A549 (cell line): ENCODE results near the gene SOX13. TPM values are rescaled to one million over a fixed set of nuclear protein-coding genes. Genes with fewer than 3 reads are reported as not detected.
A peak's percentile ranks its signal among the peaks of the same experiment; 100 is the strongest.

Experiments
- ATAC-seq, 2 experiments: fragments of 200-7000 bp in 1 of 2; fragments of >200 bp in 1 of 2; cut with Nextera tagmentation in 1 of 2; cut with Tn5 transposase in 1 of 2; 3 replicates each; pipeline versions ENCODE4 v1.8.0 to v1.9.1; 2018 to 2020; ENCODE audit warnings: mild to moderate bottlenecking in 1 of 2, moderate library complexity in 1 of 2
- CTCF ChIA-PET: fragments of 300-600 bp; sonication (Branson Sonifier 250); formaldehyde crosslinking; extraction: SDS; loops from one replicate; lab custom pipeline; 2021; ENCODE audit warnings: antibody characterized with exemption, inconsistent platforms; lab: Yijun Ruan, JAX
- POLR2A ChIA-PET: fragments of 350-600 bp; formaldehyde crosslinking; extraction: SDS; loops from one replicate; lab custom pipeline; 2021; ENCODE audit warnings: antibody characterized with exemption, inconsistent platforms; lab: Yijun Ruan, JAX
- DNase-seq, 2 experiments: peaks; one replicate each; pipeline versions ENCODE4 v3.0.0 to v3.0.0-alpha.2; 2011 to 2016; ENCODE audit warnings: low read depth in 1 of 2, low spot score in 1 of 2
- FAIRE-seq: peaks from 2 replicates; lab custom pipeline; 2011; peaks lifted over from hg19 to GRCh38; lab: Jason Lieb, UNC
- H3K27ac ChIP-seq, 2 experiments: fragments of >200 bp; sonication (Bioruptor Twin); formaldehyde crosslinking; 3 replicates each; pipeline ENCODE4 v1.5.1; 2016 to 2017
- H3K4me1 ChIP-seq: fragments of >200 bp; sonication (Bioruptor Twin); formaldehyde crosslinking; 3 replicates; pipeline ENCODE4 v1.6.1; 2016
- H3K4me2 ChIP-seq: fragments of >200 bp; sonication (Bioruptor Twin); formaldehyde crosslinking; 3 replicates; pipeline ENCODE4 v1.6.1; 2016
- H3K4me3 ChIP-seq: fragments of >200 bp; sonication (Bioruptor Twin); formaldehyde crosslinking; 3 replicates; pipeline ENCODE4 v1.5.1; 2016
- H3K9me3 ChIP-seq: fragments of >200 bp; sonication (Bioruptor Twin); formaldehyde crosslinking; 3 replicates; pipeline ENCODE4 v1.6.1; 2016
- CHD4 ChIP-seq: fragments of 200-600 bp; sonication (generic); IDR thresholded peaks from 2 replicates; pipeline ENCODE4 v1.6.1; 2016; ENCODE audit warnings: antibody characterized with exemption, mild to moderate bottlenecking, borderline replicate concordance
- EHF ChIP-seq: fragments of 250-450 bp; sonication (Bioruptor Pico); IDR thresholded peaks from 2 replicates; pipeline ENCODE4 v1.5.0; 2020; ENCODE audit warnings: mild to moderate bottlenecking
- FOXS1 ChIP-seq: fragments of 250-450 bp; sonication (Bioruptor Pico); IDR thresholded peaks from 2 replicates; pipeline ENCODE4 v1.5.0; 2020; ENCODE audit warnings: mild to moderate bottlenecking, moderate library complexity
- HOXB13 ChIP-seq: fragments of 250-450 bp; sonication (Bioruptor Pico); IDR thresholded peaks from 2 replicates; pipeline ENCODE4 v1.5.0; 2020; ENCODE audit warnings: low read depth, mild to moderate bottlenecking, moderate library complexity
- HOXB5 ChIP-seq: fragments of 250-450 bp; sonication (Bioruptor Pico); IDR thresholded peaks from 2 replicates; pipeline ENCODE4 v1.5.0; 2020; ENCODE audit warnings: mild to moderate bottlenecking, moderate library complexity
- JUN ChIP-seq, 2 experiments: fragments of >200 bp; sonication (Bioruptor Twin); formaldehyde crosslinking; IDR thresholded peaks; 2 replicates in 1 of 2; 3 replicates in 1 of 2; pipeline ENCODE4 v1.6.1; 2016 to 2017
- JUNB ChIP-seq: fragments of >200 bp; sonication (Bioruptor Twin); formaldehyde crosslinking; IDR thresholded peaks from 2 replicates; pipeline ENCODE4 v1.6.1; 2016
- KDM5A ChIP-seq: fragments of 200-600 bp; sonication (generic); IDR thresholded peaks from 2 replicates; pipeline ENCODE4 v1.6.1; 2016; ENCODE audit warnings: antibody characterized with exemption, mild to moderate bottlenecking
- NPAS2 ChIP-seq: fragments of 250-450 bp; sonication (Bioruptor Pico); IDR thresholded peaks from 2 replicates; pipeline ENCODE4 v1.8.0; 2022; ENCODE audit warnings: mild to moderate bottlenecking, moderate library complexity, borderline replicate concordance
- POLR2AphosphoS2 ChIP-seq: conservative IDR thresholded peaks from 2 replicates; pipeline ENCODE4 v1.6.1; 2012; ENCODE audit warnings: low read length, improper control_type of control experiment, inconsistent platforms
- RARB ChIP-seq: fragments of 250-450 bp; sonication (Bioruptor Pico); IDR thresholded peaks from 2 replicates; pipeline ENCODE4 v1.8.0; 2021; ENCODE audit warnings: mild to moderate bottlenecking, moderate library complexity
- TP53 ChIP-seq: fragments of 250-450 bp; sonication (Bioruptor Pico); IDR thresholded peaks from 2 replicates; pipeline ENCODE4 v1.5.0; 2021; ENCODE audit warnings: mild to moderate bottlenecking, moderate library complexity
- ZFP36 ChIP-seq: fragments of 450-650 bp; IDR thresholded peaks from 2 replicates; pipeline ENCODE4 v1.6.1; 2014; ENCODE audit warnings: borderline replicate concordance; ENCODE audit not compliant: partially characterized antibody
- ZNF302 ChIP-seq: fragments of 250-450 bp; sonication (Bioruptor Pico); IDR thresholded peaks from 2 replicates; pipeline ENCODE4 v1.9.0; 2021; ENCODE audit warnings: inconsistent platforms, mild to moderate bottlenecking, moderate library complexity
- WGBS: methylation state at CpG from one replicate; pipeline ENCODE4 v1.1.6; 2017; ENCODE audit errors: missing lambda C conversion rate; 5-methylcytosine and 5-hydroxymethylcytosine counted together
- polyA plus RNA-seq, 4 experiments: library from polyadenylated mRNA; depleted of rRNA in 3 of 4; stranded (reverse); fragments of >200 nt; fragmentation: RNase III in 1 of 4; extraction: RNeasy Plus Mini Kit Qiagen cat#74134 plus additional on column Dnase treatment in 1 of 4; gene quantifications; 2 replicates in 3 of 4; 3 replicates in 1 of 4; pipeline ENCODE4 v1.2.3, GENCODE V29; 2011 to 2017
- TF ChIP-seq, protein P1 (sequence below): fragments of 450-650 bp; IDR thresholded peaks from 2 replicates; pipeline ENCODE4 v1.6.1; 2014; ENCODE audit warnings: antibody characterized with exemption
- TF ChIP-seq, protein P2 (sequence below): fragments of 250-450 bp; sonication (Bioruptor Pico); IDR thresholded peaks from 2 replicates; pipeline ENCODE4 v1.5.0; 2020; ENCODE audit warnings: low read depth, mild to moderate bottlenecking, moderate library complexity
- TF ChIP-seq, protein P3 (sequence below): IDR thresholded peaks from 2 replicates; pipeline ENCODE4 v1.6.1; 2012
- TF ChIP-seq, protein P4 (sequence below): fragments of >200 bp; sonication (Bioruptor Twin); formaldehyde crosslinking; IDR thresholded peaks from 3 replicates; pipeline ENCODE4 v1.5.1; 2016
- TF ChIP-seq, protein P5 (sequence below): fragments of 150-350 bp; IDR thresholded peaks from 2 replicates; pipeline ENCODE4 v1.6.1; 2014; ENCODE audit warnings: low read depth, mild to moderate bottlenecking, low read length

SOX13 gene
- polyA plus RNA-seq, 2 of the 4 experiments (the other 2 are of a cell fraction), result 6.8 to 9.8 TPM

DNA sequence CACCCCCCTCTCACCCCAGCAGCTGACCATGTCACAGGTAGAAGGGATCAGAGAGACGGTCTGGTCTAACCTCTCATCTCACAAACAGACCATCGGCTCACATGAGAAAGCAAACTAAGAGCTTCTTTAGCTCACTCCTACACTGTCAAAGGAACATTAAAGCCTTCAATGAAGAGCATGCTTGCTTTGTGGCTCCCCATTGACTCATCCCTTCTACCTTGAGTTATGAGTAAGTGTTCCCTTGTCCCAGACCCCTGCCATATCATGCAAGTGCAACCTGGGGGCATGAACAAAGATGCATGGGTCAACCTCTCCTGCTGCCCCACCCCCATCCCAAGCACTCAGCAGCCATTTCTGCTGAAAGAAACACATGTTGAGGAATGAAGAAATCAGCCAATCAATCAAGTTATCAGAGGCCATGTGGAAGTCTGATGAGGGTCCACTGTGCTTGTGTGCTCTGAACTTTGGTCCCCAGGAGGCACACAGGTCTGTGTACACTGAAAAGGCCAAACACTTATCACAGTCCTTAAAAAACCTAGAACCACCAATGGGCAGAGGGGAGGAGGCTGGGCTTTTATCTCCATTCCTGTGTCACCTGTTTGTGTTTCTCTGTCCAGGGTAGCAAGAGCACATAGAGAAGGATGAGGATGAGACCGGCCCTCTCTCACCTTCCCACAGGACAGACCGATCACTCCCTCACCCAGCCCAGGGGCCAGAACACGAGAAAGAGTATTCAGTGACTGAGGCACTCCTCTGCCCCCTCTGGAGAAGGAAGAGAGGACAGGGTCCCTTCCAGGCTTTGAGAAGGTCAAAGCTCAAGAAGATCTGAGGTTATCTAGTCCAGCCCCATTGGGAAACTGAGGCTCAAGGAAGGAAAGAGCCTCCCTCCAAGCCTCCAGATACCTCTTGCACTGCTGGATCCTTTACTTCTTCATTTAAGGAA, 69.4 kb downstream of the SOX13 start:
- ChIA-PET CTCF (interaction anchor here (0.6 to 32.2 kb wide), 10 partner anchors 8 to 276 kb away, joined by 3 to 757 read pairs (median 4); partner anchors contain the start of gene SNRPE), POLR2A (no interaction called here)
- no peak overlapping the region for H3K4me3 ChIP-seq
- no peak overlapping the region for H3K27ac ChIP-seq
- TF ChIP-seq HOXB13 (CRISPR knock-in tag), result no peak
- TF ChIP-seq, protein P1, sequence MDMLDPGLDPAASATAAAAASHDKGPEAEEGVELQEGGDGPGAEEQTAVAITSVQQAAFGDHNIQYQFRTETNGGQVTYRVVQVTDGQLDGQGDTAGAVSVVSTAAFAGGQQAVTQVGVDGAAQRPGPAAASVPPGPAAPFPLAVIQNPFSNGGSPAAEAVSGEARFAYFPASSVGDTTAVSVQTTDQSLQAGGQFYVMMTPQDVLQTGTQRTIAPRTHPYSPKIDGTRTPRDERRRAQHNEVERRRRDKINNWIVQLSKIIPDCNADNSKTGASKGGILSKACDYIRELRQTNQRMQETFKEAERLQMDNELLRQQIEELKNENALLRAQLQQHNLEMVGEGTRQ, result no peak
- TF ChIP-seq FOXS1, result no peak
- TF ChIP-seq JUNB, result no peak
- TF ChIP-seq, protein P2, sequence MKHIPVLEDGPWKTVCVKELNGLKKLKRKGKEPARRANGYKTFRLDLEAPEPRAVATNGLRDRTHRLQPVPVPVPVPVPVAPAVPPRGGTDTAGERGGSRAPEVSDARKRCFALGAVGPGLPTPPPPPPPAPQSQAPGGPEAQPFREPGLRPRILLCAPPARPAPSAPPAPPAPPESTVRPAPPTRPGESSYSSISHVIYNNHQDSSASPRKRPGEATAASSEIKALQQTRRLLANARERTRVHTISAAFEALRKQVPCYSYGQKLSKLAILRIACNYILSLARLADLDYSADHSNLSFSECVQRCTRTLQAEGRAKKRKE (CRISPR knock-in tag), result no peak
- no peak for TF ChIP-seq KDM5A
- TF ChIP-seq, protein P3, sequence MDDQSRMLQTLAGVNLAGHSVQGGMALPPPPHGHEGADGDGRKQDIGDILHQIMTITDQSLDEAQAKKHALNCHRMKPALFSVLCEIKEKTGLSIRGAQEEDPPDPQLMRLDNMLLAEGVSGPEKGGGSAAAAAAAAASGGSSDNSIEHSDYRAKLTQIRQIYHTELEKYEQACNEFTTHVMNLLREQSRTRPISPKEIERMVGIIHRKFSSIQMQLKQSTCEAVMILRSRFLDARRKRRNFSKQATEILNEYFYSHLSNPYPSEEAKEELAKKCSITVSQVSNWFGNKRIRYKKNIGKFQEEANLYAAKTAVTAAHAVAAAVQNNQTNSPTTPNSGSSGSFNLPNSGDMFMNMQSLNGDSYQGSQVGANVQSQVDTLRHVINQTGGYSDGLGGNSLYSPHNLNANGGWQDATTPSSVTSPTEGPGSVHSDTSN, result no peak
- TF ChIP-seq RARB, result no peak
- TF ChIP-seq CHD4, result no peak
- TF ChIP-seq JUN (IDR thresholded peaks at IDR 0.05), result no peak
- TF ChIP-seq ZFP36, result no peak
- TF ChIP-seq, protein P4, sequence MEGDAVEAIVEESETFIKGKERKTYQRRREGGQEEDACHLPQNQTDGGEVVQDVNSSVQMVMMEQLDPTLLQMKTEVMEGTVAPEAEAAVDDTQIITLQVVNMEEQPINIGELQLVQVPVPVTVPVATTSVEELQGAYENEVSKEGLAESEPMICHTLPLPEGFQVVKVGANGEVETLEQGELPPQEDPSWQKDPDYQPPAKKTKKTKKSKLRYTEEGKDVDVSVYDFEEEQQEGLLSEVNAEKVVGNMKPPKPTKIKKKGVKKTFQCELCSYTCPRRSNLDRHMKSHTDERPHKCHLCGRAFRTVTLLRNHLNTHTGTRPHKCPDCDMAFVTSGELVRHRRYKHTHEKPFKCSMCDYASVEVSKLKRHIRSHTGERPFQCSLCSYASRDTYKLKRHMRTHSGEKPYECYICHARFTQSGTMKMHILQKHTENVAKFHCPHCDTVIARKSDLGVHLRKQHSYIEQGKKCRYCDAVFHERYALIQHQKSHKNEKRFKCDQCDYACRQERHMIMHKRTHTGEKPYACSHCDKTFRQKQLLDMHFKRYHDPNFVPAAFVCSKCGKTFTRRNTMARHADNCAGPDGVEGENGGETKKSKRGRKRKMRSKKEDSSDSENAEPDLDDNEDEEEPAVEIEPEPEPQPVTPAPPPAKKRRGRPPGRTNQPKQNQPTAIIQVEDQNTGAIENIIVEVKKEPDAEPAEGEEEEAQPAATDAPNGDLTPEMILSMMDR, result no peak
- TF ChIP-seq POLR2AphosphoS2, result no peak
- TF ChIP-seq ZNF302 (CRISPR knock-in tag), result no peak
- no peak for TF ChIP-seq HOXB5
- no peak for TF ChIP-seq TP53 (CRISPR knock-in tag)
- TF ChIP-seq NPAS2 (CRISPR knock-in tag), result no peak
- FAIRE-seq, result no peak
- H3K4me2 ChIP-seq, result no peak overlapping the region
- no peaks in the 10 kb centered on the region for H3K4me1 ChIP-seq
- 56% methylated on average over 5 of the region's 5 CpGs for WGBS
- no peak for DNase-seq
- H3K9me3 ChIP-seq, result no peaks in the 10 kb centered on the region
- ATAC-seq, result peak; percentile 40 to 55; a peak in 4 of 6 replicates

DNA sequence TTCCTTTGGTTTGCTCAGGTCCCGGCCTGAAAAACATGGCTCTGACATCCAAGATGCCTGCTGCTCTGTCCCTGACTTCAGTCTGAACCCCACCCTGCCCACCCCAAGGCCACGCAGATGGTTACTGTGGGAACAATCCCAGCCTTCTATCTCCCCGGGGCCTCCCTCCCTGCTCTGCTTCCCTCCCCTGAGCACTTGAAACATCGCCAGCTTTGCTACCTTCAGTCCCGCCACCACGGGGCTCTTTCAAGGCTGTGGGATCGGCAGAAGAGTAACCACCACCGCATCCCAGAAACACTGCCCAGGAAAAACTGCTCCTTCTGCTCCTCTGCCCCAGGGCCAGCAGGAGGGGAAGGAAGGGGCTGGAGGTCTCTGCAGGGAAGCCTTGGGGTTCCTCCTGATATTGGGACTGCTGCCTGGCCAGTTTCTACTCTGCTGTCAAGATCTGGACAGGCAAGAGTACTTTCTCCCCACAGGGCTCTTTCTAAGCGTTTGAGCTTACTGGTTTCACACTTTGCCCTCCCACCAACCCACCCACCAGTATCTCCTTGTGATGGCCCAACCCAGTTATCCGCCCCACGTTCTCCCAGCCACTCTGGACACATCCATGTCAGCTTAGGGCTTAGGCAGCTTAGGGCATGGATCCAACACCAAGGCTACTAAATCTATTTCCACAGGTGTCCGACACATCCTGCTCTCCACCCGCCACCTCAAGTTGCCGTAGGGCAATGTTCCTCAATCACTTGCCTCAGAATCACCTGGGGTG, 70.5 kb downstream of the SOX13 start:
- CTCF ChIA-PET, result interaction anchor here (0.9 to 3.5 kb wide), 4 partner anchors 7 to 272 kb away, joined by 3 to 26 read pairs (median 7); no protein-coding TSS in a partner anchor
- WGBS, result 70% methylated on average over 13 of the region's 14 CpGs

More for the DNA sequence above, 70.5 kb downstream of the SOX13 start:
- Histone ChIP-seq H3K9me3 (no peaks in the 10 kb centered on the region), H3K4me2 (no peak overlapping the region), H3K27ac (no peak overlapping the region), H3K4me3 (no peak overlapping the region), H3K4me1 (no peaks in the 10 kb centered on the region)
- DNase-seq (no peak), ATAC-seq (no peak), FAIRE-seq (no peak)
- TF ChIP-seq, protein P5, sequence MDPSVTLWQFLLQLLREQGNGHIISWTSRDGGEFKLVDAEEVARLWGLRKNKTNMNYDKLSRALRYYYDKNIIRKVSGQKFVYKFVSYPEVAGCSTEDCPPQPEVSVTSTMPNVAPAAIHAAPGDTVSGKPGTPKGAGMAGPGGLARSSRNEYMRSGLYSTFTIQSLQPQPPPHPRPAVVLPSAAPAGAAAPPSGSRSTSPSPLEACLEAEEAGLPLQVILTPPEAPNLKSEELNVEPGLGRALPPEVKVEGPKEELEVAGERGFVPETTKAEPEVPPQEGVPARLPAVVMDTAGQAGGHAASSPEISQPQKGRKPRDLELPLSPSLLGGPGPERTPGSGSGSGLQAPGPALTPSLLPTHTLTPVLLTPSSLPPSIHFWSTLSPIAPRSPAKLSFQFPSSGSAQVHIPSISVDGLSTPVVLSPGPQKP, result no peak
- TF ChIP-seq EHF (CRISPR knock-in tag) (no peak), KDM5A (no peak)
- POLR2A ChIA-PET, result no interaction called here
